GM12873 (cell line): Measurements from ENCODE around the gene GMDS.

Source experiments
- CTCF ChIP-seq: IDR thresholded peaks from 2 replicates; pipeline ENCODE4 v1.5.1; 2012; ENCODE audit warnings: low read depth, mild to moderate bottlenecking, moderate library complexity, low read length, control low read depth; ENCODE audit not compliant: insufficient read depth; ENCODE audit errors: missing control alignments

The GMDS gene

GRCh38 chr6:1849691-1850090, 395.7 kb downstream of the GMDS start:
- no peak for TF ChIP-seq CTCF

GRCh38 chr6:1848752-1849151, 396.7 kb downstream of the GMDS start:
- no peak for TF ChIP-seq CTCF

GRCh38 chr6:1846611-1847010, 398.8 kb downstream of the GMDS start:
- TF ChIP-seq CTCF: no peak

- no peak for TF ChIP-seq CTCF
Measured at GRCh38 chr6:1842334-1842733, 403.1 kb downstream of the GMDS start.

GRCh38 chr6:1841136-1841535, 404.3 kb downstream of the GMDS start:
- no peak for TF ChIP-seq CTCF

- TF ChIP-seq CTCF: no peak
Measured at GRCh38 chr6:1840491-1841121, 404.8 kb downstream of the GMDS start.

GRCh38 chr6:1839361-1839760, 406.0 kb downstream of the GMDS start:
- no peak for TF ChIP-seq CTCF
